Activated naive CD4-positive, alpha-beta T cell treated with anti-CD3 and anti-CD28 coated beads for 36 hours (primary cell): ENCODE results near the gene TMEM165. TPM values are rescaled to one million over a fixed set of nuclear protein-coding genes. Genes with fewer than 3 reads are reported as not detected.

Experiments
- CTCF ChIA-PET: fragments of 350-600 bp; sonication (Branson Sonifier 250); formaldehyde crosslinking; loops from one replicate; lab custom pipeline; 2021; ENCODE audit warnings: antibody characterized with exemption; lab: Charles Lee
- DNase-seq: peaks from one replicate; pipeline ENCODE4 v3.0.0-alpha.2; 2020
- H3K27ac Mint-ChIP-seq: one replicate; pipeline ENCODE4 v1.8.0; 2021; ENCODE audit warnings: mild to moderate bottlenecking, mixed read lengths
- H3K27me3 Mint-ChIP-seq: one replicate; pipeline ENCODE4 v1.8.0; 2021; ENCODE audit warnings: low read depth, mixed read lengths
- H3K36me3 Mint-ChIP-seq: one replicate; pipeline ENCODE4 v1.8.0; 2021; ENCODE audit warnings: low read depth, mixed read lengths
- H3K4me1 Mint-ChIP-seq: one replicate; pipeline ENCODE4 v1.8.0; 2021; ENCODE audit warnings: low read depth, mixed read lengths
- H3K4me3 Mint-ChIP-seq: one replicate; pipeline ENCODE4 v1.8.0; 2021; ENCODE audit warnings: mild to moderate bottlenecking, moderate library complexity, mixed read lengths
- H3K9me3 Mint-ChIP-seq: one replicate; pipeline ENCODE4 v1.8.0; 2021; ENCODE audit warnings: mixed read lengths
- intact Hi-C: fragments of 100-400 bp; cut with micrococcal nuclease; formaldehyde crosslinking; loops from one replicate; pipeline ENCODE4 v1.15.1; 2023
- total RNA-seq, 2 experiments: library from RNA; stranded (reverse); gene quantifications; one replicate each; pipeline ENCODE4 v1.2.3, GENCODE V29; 2021

The TMEM165 gene
- total RNA-seq, 2 experiments from 2014 or later, result 39.1 to 40.6 TPM

DNA sequence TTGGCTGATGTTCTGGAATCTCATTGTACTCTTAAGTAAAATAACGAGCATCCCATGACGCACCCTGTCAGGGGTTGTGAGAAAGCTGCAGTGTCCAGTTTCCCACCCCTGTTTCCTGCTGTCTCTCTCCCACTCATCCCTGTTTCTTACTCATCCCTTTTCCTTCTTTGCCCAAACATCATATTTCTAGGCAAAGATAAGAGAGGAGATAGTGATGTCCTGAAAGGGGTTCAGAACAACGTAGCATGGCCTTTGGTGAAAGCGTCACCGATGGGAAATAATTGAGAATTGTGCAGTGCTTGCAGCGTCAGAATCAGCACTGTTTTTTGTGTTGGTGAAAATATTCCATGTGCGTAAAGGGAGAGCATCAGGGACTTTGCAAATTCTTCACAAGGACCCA lies 23.5 kb upstream of the TMEM165 start:
- no peaks in the 10 kb centered on the region for H3K27me3 Mint-ChIP-seq
- H3K9me3 Mint-ChIP-seq, result no peaks in the 10 kb centered on the region
- intact Hi-C loops, result no loop called here
- no peak overlapping the region for H3K4me3 Mint-ChIP-seq
- H3K36me3 Mint-ChIP-seq, result peaks cover 6% of the 10 kb centered on the region
- no peaks in the 10 kb centered on the region for H3K4me1 Mint-ChIP-seq
- no peak overlapping the region for H3K27ac Mint-ChIP-seq
- CTCF ChIA-PET, result no interaction called here
- DNase-seq, result no peak

GRCh38 chr4:55373461-55373860 lies 22.3 kb upstream of the TMEM165 start:
- no peaks in the 10 kb centered on the region for H3K27me3 Mint-ChIP-seq
- intact Hi-C loops, result no loop called here
- no peak overlapping the region for H3K27ac Mint-ChIP-seq
- H3K4me3 Mint-ChIP-seq, result no peak overlapping the region
- DNase-seq, result no peak
- peaks cover 6% of the 10 kb centered on the region for H3K36me3 Mint-ChIP-seq
- H3K9me3 Mint-ChIP-seq, result no peaks in the 10 kb centered on the region
- CTCF ChIA-PET, result no interaction called here
- no peaks in the 10 kb centered on the region for H3K4me1 Mint-ChIP-seq

DNA sequence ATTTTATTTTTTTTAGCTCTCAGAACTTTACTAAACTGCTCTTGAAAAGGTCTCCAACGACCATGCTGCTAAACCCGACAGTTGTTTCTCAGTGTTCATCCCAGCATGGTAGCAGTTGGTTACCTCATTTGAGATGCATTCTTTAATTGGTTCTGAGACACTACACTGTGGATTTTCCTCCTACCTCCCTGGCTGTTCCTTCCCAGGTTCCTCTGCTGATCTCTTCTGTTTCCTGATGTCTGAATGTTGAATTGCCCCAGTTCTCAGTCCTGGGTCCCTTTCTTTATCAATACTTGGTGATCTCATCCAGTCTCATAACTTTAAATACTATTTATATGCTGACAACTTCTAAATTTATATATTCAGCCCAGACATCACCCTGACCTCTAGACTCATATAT lies 19.1 kb upstream of the TMEM165 start:
- CTCF ChIA-PET, result no interaction called here
- Mint-ChIP-seq H3K36me3 (peaks cover 1% of the 10 kb centered on the region), H3K9me3 (no peaks in the 10 kb centered on the region), H3K27ac (no peak overlapping the region), H3K4me1 (no peaks in the 10 kb centered on the region), H3K27me3 (no peaks in the 10 kb centered on the region), H3K4me3 (no peak overlapping the region)
- DNase-seq, result no peak
- intact Hi-C loops, result no loop called here

DNA sequence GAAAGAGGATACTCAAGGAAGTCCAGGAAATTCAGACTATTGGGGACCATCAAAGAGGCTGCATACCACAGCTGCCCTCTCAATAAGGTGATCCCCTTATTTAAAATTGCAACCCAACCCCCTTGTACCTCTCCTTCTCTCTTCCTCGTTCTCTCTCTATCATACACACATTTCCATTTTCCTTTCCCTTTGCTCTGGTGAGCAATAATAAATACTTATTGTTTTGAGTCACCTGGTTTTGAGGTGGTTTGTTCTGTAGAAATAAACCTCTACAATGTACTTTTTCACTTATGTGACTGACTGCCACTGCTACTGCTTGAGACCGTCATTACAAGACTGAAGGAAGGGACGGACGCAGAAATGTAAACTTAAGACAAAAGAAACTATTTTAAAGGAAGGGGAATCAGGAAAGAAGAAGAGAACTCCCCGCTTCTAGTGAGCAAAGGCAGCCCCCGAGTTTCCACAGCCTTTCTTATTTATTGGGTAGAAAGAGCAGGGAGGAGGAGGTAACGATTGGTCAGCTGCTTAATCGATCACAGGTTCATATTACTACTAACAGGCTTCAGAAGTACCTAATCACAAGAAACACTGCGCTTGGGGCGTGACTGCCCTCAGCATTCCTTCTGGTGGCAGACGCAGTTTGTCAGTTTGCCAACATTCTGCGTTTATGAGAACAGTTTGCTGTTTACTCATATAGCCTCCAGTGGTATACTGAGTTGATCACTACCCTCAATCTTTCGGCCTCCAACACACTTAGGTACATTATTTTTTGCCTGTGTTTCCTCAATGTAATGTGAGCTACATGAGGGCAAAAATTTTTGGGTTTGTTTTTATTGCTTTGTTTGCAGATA lies 16.9 kb upstream of the TMEM165 start:
- H3K27me3 Mint-ChIP-seq, result no peaks in the 10 kb centered on the region
- no peak for DNase-seq
- no peaks in the 10 kb centered on the region for H3K36me3 Mint-ChIP-seq
- no peaks in the 10 kb centered on the region for H3K4me1 Mint-ChIP-seq
- H3K9me3 Mint-ChIP-seq, result no peaks in the 10 kb centered on the region
- CTCF ChIA-PET, result no interaction called here
- H3K27ac Mint-ChIP-seq, result no peak overlapping the region
- no peak overlapping the region for H3K4me3 Mint-ChIP-seq
- intact Hi-C loops, result no loop called here

GRCh38 chr4:55380576-55380975 lies 15.2 kb upstream of the TMEM165 start:
- H3K4me3 Mint-ChIP-seq, result no peak overlapping the region
- no peak for DNase-seq
- intact Hi-C loops, result no loop called here
- no peaks in the 10 kb centered on the region for H3K9me3 Mint-ChIP-seq
- CTCF ChIA-PET, result no interaction called here
- H3K36me3 Mint-ChIP-seq, result no peaks in the 10 kb centered on the region
- H3K27me3 Mint-ChIP-seq, result no peaks in the 10 kb centered on the region
- H3K4me1 Mint-ChIP-seq, result peaks cover 2% of the 10 kb centered on the region
- H3K27ac Mint-ChIP-seq, result no peak overlapping the region

DNA sequence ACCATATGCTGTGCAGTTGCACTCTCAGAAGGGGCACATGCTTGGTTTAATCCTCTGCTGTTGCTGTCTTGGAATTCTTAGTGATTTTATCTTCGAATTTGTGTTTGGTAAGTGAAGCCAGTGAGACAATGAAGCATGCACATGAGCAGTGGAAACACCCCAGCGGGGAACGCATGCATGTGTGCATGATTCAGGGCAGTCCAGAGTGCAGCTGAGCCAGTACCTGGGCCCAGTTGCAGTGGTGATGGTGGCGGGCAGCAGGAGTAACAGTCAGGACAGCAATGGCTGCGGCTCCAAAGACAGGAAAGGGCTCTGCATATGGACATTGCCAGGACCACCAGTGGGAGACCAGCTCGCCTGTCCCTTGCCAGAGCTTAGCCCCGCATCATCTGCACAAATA lies 14.3 kb upstream of the TMEM165 start:
- H3K9me3 Mint-ChIP-seq, result no peaks in the 10 kb centered on the region
- DNase-seq, result no peak
- H3K27ac Mint-ChIP-seq, result no peak overlapping the region
- no peaks in the 10 kb centered on the region for H3K36me3 Mint-ChIP-seq
- no peaks in the 10 kb centered on the region for H3K27me3 Mint-ChIP-seq
- H3K4me1 Mint-ChIP-seq, result peaks cover 2% of the 10 kb centered on the region
- CTCF ChIA-PET, result no interaction called here
- H3K4me3 Mint-ChIP-seq, result no peak overlapping the region
- intact Hi-C loops, result no loop called here

- Mint-ChIP-seq H3K27me3 (no peaks in the 10 kb centered on the region), H3K4me3 (no peak overlapping the region), H3K27ac (no peak overlapping the region), H3K36me3 (no peaks in the 10 kb centered on the region), H3K4me1 (peaks cover 10% of the 10 kb centered on the region), H3K9me3 (no peaks in the 10 kb centered on the region)
- intact Hi-C loops, result no loop called here
- CTCF ChIA-PET, result no interaction called here
- DNase-seq, result no peak
These were observed 13.2 kb upstream of the TMEM165 start for GRCh38 chr4:55382488-55383003.

GRCh38 chr4:55385201-55385649 lies 10.5 kb upstream of the TMEM165 start:
- Mint-ChIP-seq H3K27me3 (no peaks in the 10 kb centered on the region), H3K9me3 (no peaks in the 10 kb centered on the region), H3K27ac (no peak overlapping the region), H3K4me1 (peaks cover 11% of the 10 kb centered on the region), H3K4me3 (no peak overlapping the region), H3K36me3 (no peaks in the 10 kb centered on the region)
- no peak for DNase-seq
- intact Hi-C loops, result no loop called here
- CTCF ChIA-PET, result interaction anchor here (0.7 kb wide), 1 partner anchor 67 kb away, joined by 3 read pairs; no protein-coding TSS in a partner anchor

DNA sequence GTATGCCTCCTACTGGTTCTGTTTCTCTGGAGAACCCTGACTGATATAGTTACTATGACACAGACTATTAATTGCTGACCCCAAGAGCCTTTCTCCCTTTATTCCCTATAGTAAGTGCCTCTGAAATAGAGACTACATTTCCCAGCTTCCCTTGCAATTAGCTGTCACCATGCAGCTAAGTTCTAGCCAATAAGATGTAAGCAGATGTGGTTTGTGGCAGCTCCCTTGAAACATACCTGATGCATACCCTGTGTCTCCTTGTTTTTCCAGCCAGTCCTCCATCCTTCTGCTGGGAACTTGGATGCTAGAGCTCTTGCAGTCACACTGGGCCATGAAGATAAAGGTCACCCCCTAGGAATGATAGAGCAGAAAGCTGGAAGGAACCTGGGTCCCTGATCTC lies 9.7 kb upstream of the TMEM165 start:
- no peak overlapping the region for H3K27ac Mint-ChIP-seq
- peaks cover 11% of the 10 kb centered on the region for H3K4me1 Mint-ChIP-seq
- intact Hi-C loops, result no loop called here
- CTCF ChIA-PET, result interaction anchor here (0.9 to 1.0 kb wide), 2 partner anchors 9 to 31 kb away, joined by 3 read pairs; no protein-coding TSS in a partner anchor
- H3K4me3 Mint-ChIP-seq, result no peak overlapping the region
- H3K9me3 Mint-ChIP-seq, result no peaks in the 10 kb centered on the region
- DNase-seq, result no peak
- H3K27me3 Mint-ChIP-seq, result no peaks in the 10 kb centered on the region
- H3K36me3 Mint-ChIP-seq, result no peaks in the 10 kb centered on the region

DNA sequence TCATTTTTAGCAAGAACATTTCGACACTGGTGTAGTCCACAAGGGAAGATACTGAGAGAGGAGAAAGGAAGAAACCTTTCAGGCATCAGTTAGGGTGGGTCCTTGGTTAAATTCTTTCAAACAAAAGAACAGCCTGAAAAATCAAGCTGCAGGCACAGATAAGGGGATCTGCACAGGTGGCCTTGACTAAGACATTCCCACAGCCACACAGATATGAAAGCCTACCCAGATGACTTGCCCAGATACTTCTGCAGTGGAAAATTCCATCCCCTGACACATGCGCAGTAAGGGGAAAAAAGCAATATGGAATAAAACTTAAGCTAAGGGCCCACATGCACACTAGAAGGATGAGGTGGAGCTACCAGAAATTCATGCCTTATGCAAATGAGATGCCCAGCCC lies 8.9 kb upstream of the TMEM165 start:
- Mint-ChIP-seq H3K4me1 (peaks cover 11% of the 10 kb centered on the region), H3K4me3 (no peak overlapping the region), H3K27ac (no peak overlapping the region), H3K36me3 (no peaks in the 10 kb centered on the region), H3K27me3 (no peaks in the 10 kb centered on the region), H3K9me3 (no peaks in the 10 kb centered on the region)
- CTCF ChIA-PET, result interaction anchor here (0.9 to 1.0 kb wide), 2 partner anchors 31 to 40 kb away, joined by 3 read pairs; no protein-coding TSS in a partner anchor
- intact Hi-C loops, result no loop called here
- no peak for DNase-seq

GRCh38 chr4:55393461-55394320 lies 2.1 kb upstream of the TMEM165 start:
- H3K27ac Mint-ChIP-seq, result no peak overlapping the region

GRCh38 chr4:55395218-55395528 lies 584 bp upstream of the TMEM165 start:
- no peak for DNase-seq
- peaks cover 35% of the 10 kb centered on the region for H3K4me1 Mint-ChIP-seq
- no peaks in the 10 kb centered on the region for H3K9me3 Mint-ChIP-seq
- H3K27me3 Mint-ChIP-seq, result no peaks in the 10 kb centered on the region
- intact Hi-C loops, result loop anchor here (1.0 to 5.0 kb wide), 9 partner anchors 40 to 1137 kb away; partner anchors contain the start of genes CEP135, CLOCK, PAICS and PPAT
- H3K27ac Mint-ChIP-seq, result peak overlapping the region; percentile 89
- peak overlapping the region; percentile 96 for H3K4me3 Mint-ChIP-seq
- H3K36me3 Mint-ChIP-seq, result peaks cover 18% of the 10 kb centered on the region
- CTCF ChIA-PET, result interaction anchor here (0.6 to 3.0 kb wide), 6 partner anchors 9 to 1040 kb away, joined by 3 to 17 read pairs (median 3); partner anchors contain the start of genes PPAT and SRD5A3

More at GRCh38 chr4:55393461-55394320, 2.1 kb upstream of the TMEM165 start:
- H3K4me1 Mint-ChIP-seq, result peaks cover 26% of the 10 kb centered on the region
- H3K36me3 Mint-ChIP-seq, result peaks cover 14% of the 10 kb centered on the region
- DNase-seq, result no peak
- H3K27me3 Mint-ChIP-seq, result no peaks in the 10 kb centered on the region
- no peak overlapping the region for H3K4me3 Mint-ChIP-seq
- CTCF ChIA-PET, result interaction anchor here (0.6 to 1.7 kb wide), 5 partner anchors 8 to 1151 kb away, joined by 3 to 9 read pairs (median 3); partner anchors contain the start of gene SRD5A3
- no peaks in the 10 kb centered on the region for H3K9me3 Mint-ChIP-seq
- intact Hi-C loops, result loop anchor here (2.0 kb wide), 1 partner anchor 473 kb away; no protein-coding TSS in a partner anchor
